Mononuclear cell (primary cell): ENCODE results near the gene DAPK3. TPM values are rescaled to one million over a fixed set of nuclear protein-coding genes. Genes with fewer than 3 reads are reported as not detected.

Experiments
- H3K27me3 ChIP-seq: 2 replicates; pipeline ENCODE4 v1.6.0; 2011; ENCODE audit warnings: low read length, control low read depth; ENCODE audit not compliant: insufficient read depth
- H3K4me1 ChIP-seq: 2 replicates; pipeline ENCODE4 v1.5.1; 2011; ENCODE audit warnings: mild to moderate bottlenecking, low read length, control low read depth; ENCODE audit not compliant: insufficient read depth
- H3K4me3 ChIP-seq: 2 replicates; pipeline ENCODE4 v1.5.1; 2011; ENCODE audit warnings: mild to moderate bottlenecking, low read length, moderate library complexity
- H3K9me3 ChIP-seq: 2 replicates; pipeline ENCODE4 v1.5.1; 2011; ENCODE audit warnings: low read depth, mild to moderate bottlenecking, control low read depth, low read length
- total RNA-seq: library from RNA; depleted of rRNA; stranded (reverse); fragments of >200 nt; gene quantifications from one replicate; pipeline ENCODE4 v1.2.3, GENCODE V29; 2012

DAPK3 gene
- total RNA-seq, 1 donor, result 17.8 TPM

GRCh38 chr19:3984584-3984907, 13.6 kb upstream of the DAPK3 start:
- H3K9me3 ChIP-seq, result no peaks in the 10 kb centered on the region
- H3K4me3 ChIP-seq, result peak overlapping the region; percentile 98
- H3K4me1 ChIP-seq, result peaks cover 50% of the 10 kb centered on the region

DNA sequence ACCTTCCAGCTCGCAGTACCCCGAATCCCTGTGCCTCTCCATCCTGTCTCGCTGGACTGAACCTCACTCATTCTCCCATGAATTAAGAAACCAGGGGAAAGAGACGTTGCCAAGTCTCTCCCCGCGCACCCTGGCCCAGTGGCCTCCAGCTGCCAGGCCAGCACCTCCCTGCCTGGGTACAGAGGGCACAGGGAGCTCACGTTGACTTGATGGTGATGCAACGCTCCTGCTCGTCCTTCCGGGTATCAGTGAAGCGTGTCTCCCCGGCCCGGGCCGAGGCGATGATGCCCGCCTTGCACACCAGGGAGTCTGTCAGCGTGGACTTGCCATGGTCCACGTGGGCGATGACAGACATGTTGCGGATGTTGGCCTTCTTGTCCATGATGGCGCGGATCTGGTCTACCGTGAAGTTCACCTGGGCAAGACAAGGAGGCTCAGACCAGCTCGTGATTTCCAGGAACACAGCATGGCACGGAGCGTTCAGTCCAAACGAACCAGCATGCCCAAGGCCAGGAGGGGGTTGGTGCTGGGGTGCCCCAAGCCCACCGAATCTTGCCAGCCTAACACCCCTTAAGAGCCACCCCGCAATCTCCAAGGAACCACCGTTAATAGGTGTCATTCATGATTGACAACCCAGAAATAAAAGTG, 13.2 kb upstream of the DAPK3 start:
- Histone ChIP-seq H3K4me1 (peaks cover 46% of the 10 kb centered on the region), H3K27me3 (no peaks in the 10 kb centered on the region), H3K9me3 (no peaks in the 10 kb centered on the region), H3K4me3 (peak overlapping the region; percentile 98)

More at GRCh38 chr19:3984584-3984907, 13.6 kb upstream of the DAPK3 start:
- H3K27me3 ChIP-seq, result no peaks in the 10 kb centered on the region

DNA sequence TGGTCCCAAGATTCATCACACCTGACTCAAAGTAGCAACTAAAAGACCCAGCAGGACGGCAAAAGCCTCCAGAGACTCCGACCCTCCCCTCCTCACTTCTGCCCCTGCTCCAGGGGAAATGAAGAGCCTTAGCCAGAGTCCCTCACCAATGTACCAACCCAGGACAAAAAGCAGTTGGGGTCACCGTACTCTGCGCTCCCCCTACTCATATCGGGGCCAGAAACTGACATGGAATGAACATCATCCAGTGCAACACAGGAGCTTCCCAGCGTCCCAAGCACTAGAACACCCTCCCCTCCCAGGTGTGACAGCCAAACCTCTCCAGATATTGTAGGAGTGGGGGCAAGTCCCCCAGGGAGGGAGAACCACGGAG, 12.6 kb upstream of the DAPK3 start:
- Histone ChIP-seq H3K4me3 (peak overlapping the region; percentile 98), H3K27me3 (no peaks in the 10 kb centered on the region), H3K9me3 (no peaks in the 10 kb centered on the region), H3K4me1 (peaks cover 46% of the 10 kb centered on the region)

GRCh38 chr19:3982701-3983541, 12.0 kb upstream of the DAPK3 start:
- Histone ChIP-seq H3K4me1 (peaks cover 41% of the 10 kb centered on the region), H3K4me3 (no peak overlapping the region), H3K9me3 (no peaks in the 10 kb centered on the region), H3K27me3 (no peaks in the 10 kb centered on the region)

- Histone ChIP-seq H3K4me1 (peaks cover 32% of the 10 kb centered on the region), H3K4me3 (no peak overlapping the region), H3K27me3 (no peaks in the 10 kb centered on the region), H3K9me3 (no peaks in the 10 kb centered on the region)
Observed at GRCh38 chr19:3981736-3982681, 11.1 kb upstream of the DAPK3 start.

DNA sequence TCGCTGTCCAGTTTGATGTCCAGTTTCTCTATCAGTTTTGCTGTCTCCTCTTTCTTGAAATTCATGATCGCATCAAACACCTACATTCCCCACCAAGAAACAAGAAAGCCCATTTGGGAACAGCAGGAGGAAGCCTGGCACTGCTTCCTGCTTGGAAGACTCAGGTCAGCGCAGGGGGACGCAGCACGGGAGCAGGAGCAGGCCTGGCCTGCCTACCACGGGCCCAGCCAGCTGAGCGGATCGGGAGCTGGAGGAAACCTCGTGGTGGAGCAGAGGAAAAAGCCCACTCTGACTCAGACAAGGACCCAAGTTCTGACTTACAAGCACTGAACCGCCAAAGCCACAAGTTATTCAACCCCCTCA, 10.5 kb upstream of the DAPK3 start:
- no peaks in the 10 kb centered on the region for H3K9me3 ChIP-seq
- H3K4me3 ChIP-seq, result no peak overlapping the region
- H3K4me1 ChIP-seq, result peaks cover 25% of the 10 kb centered on the region
- no peaks in the 10 kb centered on the region for H3K27me3 ChIP-seq

GRCh38 chr19:3980353-3981251, 9.7 kb upstream of the DAPK3 start:
- Histone ChIP-seq H3K27me3 (no peaks in the 10 kb centered on the region), H3K4me1 (peaks cover 18% of the 10 kb centered on the region), H3K4me3 (no peak overlapping the region), H3K9me3 (no peaks in the 10 kb centered on the region)

GRCh38 chr19:3979674-3980352, 8.9 kb upstream of the DAPK3 start:
- no peaks in the 10 kb centered on the region for H3K9me3 ChIP-seq
- no peaks in the 10 kb centered on the region for H3K27me3 ChIP-seq

GRCh38 chr19:3979289-3979673, 8.4 kb upstream of the DAPK3 start:
- Histone ChIP-seq H3K4me1 (peaks cover 12% of the 10 kb centered on the region), H3K27me3 (no peaks in the 10 kb centered on the region), H3K4me3 (no peak overlapping the region), H3K9me3 (no peaks in the 10 kb centered on the region)

More at GRCh38 chr19:3979674-3980352, 8.9 kb upstream of the DAPK3 start:
- H3K4me1 ChIP-seq, result peaks cover 15% of the 10 kb centered on the region
- H3K4me3 ChIP-seq, result no peak overlapping the region

DNA sequence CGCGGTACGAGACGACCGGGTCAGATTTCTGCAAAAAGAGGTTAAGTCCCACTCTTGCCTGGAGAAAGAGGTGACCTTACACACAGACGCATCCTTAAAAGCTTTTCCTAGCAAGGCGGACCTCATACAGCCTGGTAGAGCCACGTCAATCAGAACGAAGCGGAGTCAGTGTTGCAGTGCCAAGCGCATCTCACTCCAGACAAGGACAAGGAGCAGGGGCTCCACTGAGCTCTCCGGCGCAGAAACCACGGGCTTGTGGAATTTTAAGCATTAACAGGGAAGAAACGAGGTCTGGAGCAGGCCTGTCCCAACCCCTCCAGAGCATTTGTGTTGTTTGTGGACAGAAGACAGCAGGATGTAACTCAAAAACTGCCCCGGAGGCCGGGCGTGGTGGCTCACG, 7.2 kb upstream of the DAPK3 start:
- Histone ChIP-seq H3K4me3 (no peak overlapping the region), H3K27me3 (no peaks in the 10 kb centered on the region), H3K9me3 (no peaks in the 10 kb centered on the region), H3K4me1 (peaks cover under 1% of the 10 kb centered on the region)

DNA sequence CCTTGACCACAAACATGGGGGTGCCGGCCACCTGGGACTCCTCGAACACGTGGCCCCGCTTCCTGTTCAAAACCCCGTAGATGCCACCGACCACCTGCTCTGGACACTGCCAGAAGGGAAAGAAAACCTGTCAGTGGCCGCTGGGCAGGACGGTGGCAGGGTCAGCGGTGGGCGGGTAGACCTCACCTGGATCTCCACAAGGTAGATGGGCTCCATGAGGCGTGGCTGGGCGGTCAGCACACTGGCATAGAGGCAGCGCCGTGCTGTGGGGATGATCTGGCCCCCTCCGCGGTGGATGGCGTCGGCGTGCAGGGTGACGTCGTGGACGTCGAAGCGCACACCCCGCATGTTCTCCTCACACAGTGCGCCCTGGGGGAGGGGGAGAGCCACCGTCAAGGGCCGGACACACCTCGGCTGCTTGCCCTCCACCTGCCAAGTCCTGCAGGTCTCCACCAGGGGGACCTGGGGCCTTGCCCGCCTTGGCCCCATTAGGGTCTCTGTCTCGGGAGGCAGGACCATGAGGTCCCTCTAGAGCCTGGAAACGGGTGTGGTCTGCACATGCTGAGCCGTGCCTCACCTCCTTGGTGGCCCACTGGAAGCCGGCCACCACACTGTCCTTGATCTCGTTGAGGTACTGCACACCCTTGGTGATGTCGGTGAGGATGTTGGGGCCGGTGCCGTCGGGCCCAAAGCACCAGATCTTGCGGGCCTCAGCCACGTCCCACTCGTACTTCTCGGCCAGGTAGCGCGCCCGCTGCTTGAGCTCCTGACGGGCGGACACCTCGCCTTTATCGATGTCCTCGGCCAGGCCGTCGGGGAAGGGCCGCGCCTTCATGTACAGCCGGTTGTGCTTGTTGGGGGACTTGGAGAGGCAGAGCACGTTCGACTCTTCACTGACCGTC, 6.6 kb upstream of the DAPK3 start:
- H3K4me3 ChIP-seq, result no peak overlapping the region
- H3K27me3 ChIP-seq, result no peaks in the 10 kb centered on the region
- H3K4me1 ChIP-seq, result no peaks in the 10 kb centered on the region
- H3K9me3 ChIP-seq, result no peaks in the 10 kb centered on the region

DNA sequence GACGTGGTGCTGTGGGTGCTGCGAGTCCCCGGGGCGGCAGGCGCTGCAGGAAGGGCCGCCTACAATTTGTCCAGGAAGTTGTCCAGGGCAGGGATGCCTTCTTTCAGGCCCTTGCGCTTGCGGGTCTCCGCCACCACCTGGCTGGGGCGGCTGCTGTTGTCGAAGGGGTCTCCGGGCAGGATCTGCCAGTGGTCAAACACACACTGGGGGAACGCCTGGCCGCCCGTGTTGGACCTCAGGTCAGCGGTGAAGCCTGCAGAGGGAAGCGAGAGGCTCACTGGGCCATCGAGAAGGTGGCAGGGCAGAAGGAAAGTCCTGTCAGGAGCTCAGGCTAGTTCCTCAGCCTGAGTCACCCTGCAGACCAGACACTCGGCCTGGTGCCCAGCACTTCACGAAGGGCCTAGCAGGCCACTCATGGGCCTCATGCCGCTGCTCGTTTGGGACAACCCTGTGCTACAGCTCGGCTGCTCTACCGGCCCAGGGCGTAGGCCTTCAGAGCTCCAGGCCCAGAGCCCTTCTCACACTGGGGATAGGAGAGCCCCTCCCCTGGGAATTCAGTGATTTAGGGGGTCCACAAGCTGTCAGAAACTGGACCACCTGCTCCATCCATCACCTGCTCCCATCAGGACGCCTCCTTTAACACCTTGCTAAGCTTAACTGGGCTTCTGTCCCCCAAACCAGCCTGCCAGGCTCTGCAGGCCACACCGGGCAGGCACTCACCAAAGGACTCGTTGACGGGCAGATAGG, 5.8 kb upstream of the DAPK3 start:
- Histone ChIP-seq H3K27me3 (no peaks in the 10 kb centered on the region), H3K4me3 (no peak overlapping the region), H3K4me1 (peaks cover under 1% of the 10 kb centered on the region), H3K9me3 (no peaks in the 10 kb centered on the region)
